Measurements from ENCODE around the gene SMC4.

Gene SMC4

GRCh38 chr3:160390565-160391138 is 8.8 kb upstream of the SMC4 start:
- no peak overlapping the region for H3K4me2 ChIP-seq (ENCODE audit: low read length)
- no peak overlapping the region for H2AK5ac ChIP-seq (ENCODE audit: low read length)
- no peak overlapping the region for H2BK5ac ChIP-seq (ENCODE audit: low read depth, low read length, poor library complexity)
- H3K14ac ChIP-seq (ENCODE audit: low read length), result no peak overlapping the region
- no peaks in the 10 kb centered on the region for H3K36me3 ChIP-seq (ENCODE audit: control insufficient read depth in 1 of 2, insufficient read depth in 2 of 2, low read length in 2 of 2)
- no peaks in the 10 kb centered on the region for H3K79me2 ChIP-seq (ENCODE audit: control insufficient read depth, insufficient read depth, low read length, poor library complexity)
- no peak overlapping the region for H4K91ac ChIP-seq (ENCODE audit: low read depth, low read length)
- H2BK120ac ChIP-seq (ENCODE audit: insufficient read depth, low read length, poor library complexity), result no peak overlapping the region
- H3K4ac ChIP-seq (ENCODE audit: low read depth, low read length), result no peak overlapping the region
- no peak overlapping the region for H2BK12ac ChIP-seq (ENCODE audit: low read length)
- no peak overlapping the region for H3K4me3 ChIP-seq (ENCODE audit: low read depth, low read length)
- no peaks in the 10 kb centered on the region for H3K9me3 ChIP-seq (ENCODE audit: insufficient read depth, low read depth, low read length)
- no peak overlapping the region for H3K9ac ChIP-seq (ENCODE audit: low read length)
- no peak overlapping the region for H2AFZ ChIP-seq (ENCODE audit: insufficient read depth, low read length, poor library complexity)
- no peak overlapping the region for H3K23ac ChIP-seq (ENCODE audit: low read length)
- no peaks in the 10 kb centered on the region for H3K27me3 ChIP-seq (ENCODE audit: insufficient read depth, low read length)
- no peak for DNase-seq
- H3K4me1 ChIP-seq (ENCODE audit: control insufficient read depth in 1 of 2, insufficient read depth in 2 of 2, low read length in 2 of 2), result peaks cover 0 to 2% of the 10 kb centered on the region in 2 experiments
- no peaks in the 10 kb centered on the region for H3K79me1 ChIP-seq (ENCODE audit: low read length)
- H4K12ac ChIP-seq (ENCODE audit: low read depth, low read length), result no peak overlapping the region
- WGBS (ENCODE audit: extremely low coverage, insufficient coverage, insufficient read length), result no CpG with 5 or more reads among the region's 3 CpGs
- H3K18ac ChIP-seq (ENCODE audit: low read length), result no peak overlapping the region
- H4K8ac ChIP-seq (ENCODE audit: low read depth, low read length), result no peak overlapping the region
- H3K27ac ChIP-seq (ENCODE audit: low read depth, low read length), result no peak overlapping the region

GRCh38 chr3:160392798-160393197 is 6.7 kb upstream of the SMC4 start:
- no peak overlapping the region for H4K12ac ChIP-seq (ENCODE audit: low read depth, low read length)
- no peak for DNase-seq
- H3K4me3 ChIP-seq (ENCODE audit: low read depth, low read length), result no peak overlapping the region
- H4K8ac ChIP-seq (ENCODE audit: low read depth, low read length), result no peak overlapping the region
- no peak overlapping the region for H3K27ac ChIP-seq (ENCODE audit: low read depth, low read length)
- H3K18ac ChIP-seq (ENCODE audit: low read length), result no peak overlapping the region
- no peak overlapping the region for H2BK120ac ChIP-seq (ENCODE audit: insufficient read depth, low read length, poor library complexity)
- no peak overlapping the region for H2BK5ac ChIP-seq (ENCODE audit: low read depth, low read length, poor library complexity)
- no peak overlapping the region for H2AK5ac ChIP-seq (ENCODE audit: low read length)
- no peaks in the 10 kb centered on the region for H3K36me3 ChIP-seq (ENCODE audit: control insufficient read depth in 1 of 2, insufficient read depth in 2 of 2, low read length in 2 of 2)
- no peak overlapping the region for H3K4me2 ChIP-seq (ENCODE audit: low read length)
- no peak overlapping the region for H3K14ac ChIP-seq (ENCODE audit: low read length)
- H3K9me3 ChIP-seq (ENCODE audit: insufficient read depth, low read depth, low read length), result no peaks in the 10 kb centered on the region
- no peaks in the 10 kb centered on the region for H3K79me2 ChIP-seq (ENCODE audit: control insufficient read depth, insufficient read depth, low read length, poor library complexity)
- H3K4ac ChIP-seq (ENCODE audit: low read depth, low read length), result no peak overlapping the region
- no peak overlapping the region for H3K23ac ChIP-seq (ENCODE audit: low read length)
- H3K79me1 ChIP-seq (ENCODE audit: low read length), result no peaks in the 10 kb centered on the region
- no peak overlapping the region for H3K9ac ChIP-seq (ENCODE audit: low read length)
- H4K91ac ChIP-seq (ENCODE audit: low read depth, low read length), result no peak overlapping the region
- H3K27me3 ChIP-seq (ENCODE audit: insufficient read depth, low read length), result no peaks in the 10 kb centered on the region
- H3K4me1 ChIP-seq (ENCODE audit: control insufficient read depth in 1 of 2, insufficient read depth in 2 of 2, low read length in 2 of 2), result peaks cover 0 to 2% of the 10 kb centered on the region in 2 experiments
- H2AFZ ChIP-seq (ENCODE audit: insufficient read depth, low read length, poor library complexity), result no peak overlapping the region
- H2BK12ac ChIP-seq (ENCODE audit: low read length), result no peak overlapping the region

DNA sequence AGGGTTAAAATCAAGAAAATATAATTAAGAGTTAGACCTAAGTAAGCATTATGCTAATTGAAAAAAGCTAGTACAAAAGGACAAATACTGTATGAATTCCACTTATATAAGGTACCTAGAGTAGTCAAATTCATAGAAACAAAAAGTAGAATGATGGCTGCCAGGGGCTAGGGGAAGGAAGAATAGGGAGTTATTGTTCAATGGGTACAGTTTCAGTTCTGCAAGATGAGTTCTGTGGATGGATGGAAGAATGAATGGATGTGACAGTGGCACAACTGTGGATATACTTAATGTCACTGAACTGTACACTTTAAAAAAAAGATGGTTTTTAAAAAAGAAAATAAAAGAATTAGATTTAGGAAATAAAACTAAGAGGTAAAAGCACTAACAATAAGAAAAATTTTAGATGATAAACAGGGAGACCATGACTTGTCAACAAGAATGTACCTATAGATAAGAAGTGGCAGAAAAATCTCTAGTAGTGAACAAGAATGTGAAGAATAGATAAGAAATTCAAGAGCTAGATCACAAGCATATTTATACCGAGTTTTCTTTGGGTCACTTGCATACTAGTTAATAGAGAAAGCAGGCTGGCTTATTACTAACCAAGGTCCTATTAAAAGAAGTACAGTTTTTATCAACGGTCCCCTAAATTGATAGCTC is 6.0 kb upstream of the SMC4 start:
- no CpG with 5 or more reads among the region's 2 CpGs for WGBS (ENCODE audit: extremely low coverage, insufficient coverage, insufficient read length)
- H3K4me2 ChIP-seq (ENCODE audit: low read length), result no peak overlapping the region
- H2AFZ ChIP-seq (ENCODE audit: insufficient read depth, low read length, poor library complexity), result no peak overlapping the region
- no peak overlapping the region for H4K8ac ChIP-seq (ENCODE audit: low read depth, low read length)
- H3K9me3 ChIP-seq (ENCODE audit: insufficient read depth, low read depth, low read length), result no peaks in the 10 kb centered on the region
- no peak overlapping the region for H2BK120ac ChIP-seq (ENCODE audit: insufficient read depth, low read length, poor library complexity)
- no peak overlapping the region for H3K4me3 ChIP-seq (ENCODE audit: low read depth, low read length)
- no peak overlapping the region for H3K14ac ChIP-seq (ENCODE audit: low read length)
- H3K18ac ChIP-seq (ENCODE audit: low read length), result no peak overlapping the region
- H3K27ac ChIP-seq (ENCODE audit: low read depth, low read length), result no peak overlapping the region
- H3K9ac ChIP-seq (ENCODE audit: low read length), result no peak overlapping the region
- DNase-seq, result peak in 1 of 2 donors; percentile 60
- H3K27me3 ChIP-seq (ENCODE audit: insufficient read depth, low read length), result no peaks in the 10 kb centered on the region
- no peak overlapping the region for H2AK5ac ChIP-seq (ENCODE audit: low read length)
- no peak overlapping the region for H4K12ac ChIP-seq (ENCODE audit: low read depth, low read length)
- H3K79me2 ChIP-seq (ENCODE audit: control insufficient read depth, insufficient read depth, low read length, poor library complexity), result no peaks in the 10 kb centered on the region
- H3K23ac ChIP-seq (ENCODE audit: low read length), result no peak overlapping the region
- no peaks in the 10 kb centered on the region for H3K36me3 ChIP-seq (ENCODE audit: control insufficient read depth in 1 of 2, insufficient read depth in 2 of 2, low read length in 2 of 2)
- no peaks in the 10 kb centered on the region for H3K79me1 ChIP-seq (ENCODE audit: low read length)
- H2BK12ac ChIP-seq (ENCODE audit: low read length), result no peak overlapping the region
- peaks cover 0 to 2% of the 10 kb centered on the region in 2 experiments for H3K4me1 ChIP-seq (ENCODE audit: control insufficient read depth in 1 of 2, insufficient read depth in 2 of 2, low read length in 2 of 2)
- H2BK5ac ChIP-seq (ENCODE audit: low read depth, low read length, poor library complexity), result no peak overlapping the region
- no peak overlapping the region for H4K91ac ChIP-seq (ENCODE audit: low read depth, low read length)
- H3K4ac ChIP-seq (ENCODE audit: low read depth, low read length), result no peak overlapping the region

DNA sequence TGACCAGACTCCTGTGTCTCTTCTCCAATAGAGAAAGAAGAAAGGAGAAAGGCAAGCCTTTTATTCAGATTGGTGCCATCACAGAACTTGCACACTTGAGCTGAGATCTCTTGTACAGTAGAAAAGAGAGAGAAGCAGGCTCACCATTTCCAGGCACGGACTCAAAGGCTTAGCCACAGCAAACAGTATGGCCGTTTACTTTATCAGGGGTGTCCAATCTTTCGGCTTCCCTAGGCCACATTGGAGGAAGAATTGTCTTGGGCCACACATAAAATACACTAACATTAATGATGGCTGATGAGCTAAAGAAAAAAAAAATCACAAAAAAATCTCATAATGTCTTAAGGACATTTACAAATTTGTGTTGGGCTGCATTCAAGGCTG is 5.4 kb upstream of the SMC4 start:
- Histone ChIP-seq H2BK5ac (ENCODE audit: low read depth, low read length, poor library complexity) (no peak overlapping the region), H3K79me2 (ENCODE audit: control insufficient read depth, insufficient read depth, low read length, poor library complexity) (no peaks in the 10 kb centered on the region), H3K4ac (ENCODE audit: low read depth, low read length) (no peak overlapping the region), H3K14ac (ENCODE audit: low read length) (no peak overlapping the region), H3K9ac (ENCODE audit: low read length) (no peak overlapping the region), H4K91ac (ENCODE audit: low read depth, low read length) (no peak overlapping the region), H3K79me1 (ENCODE audit: low read length) (no peaks in the 10 kb centered on the region), H3K23ac (ENCODE audit: low read length) (no peak overlapping the region), H2AK5ac (ENCODE audit: low read length) (no peak overlapping the region), H4K8ac (ENCODE audit: low read depth, low read length) (no peak overlapping the region), H2AFZ (ENCODE audit: insufficient read depth, low read length, poor library complexity) (no peak overlapping the region), H3K36me3 (ENCODE audit: control insufficient read depth in 1 of 2, insufficient read depth in 2 of 2, low read length in 2 of 2) (no peaks in the 10 kb centered on the region), H3K27ac (ENCODE audit: low read depth, low read length) (no peak overlapping the region), H2BK12ac (ENCODE audit: low read length) (no peak overlapping the region), H3K4me3 (ENCODE audit: low read depth, low read length) (no peak overlapping the region), H3K9me3 (ENCODE audit: insufficient read depth, low read depth, low read length) (no peaks in the 10 kb centered on the region), H2BK120ac (ENCODE audit: insufficient read depth, low read length, poor library complexity) (no peak overlapping the region), H4K12ac (ENCODE audit: low read depth, low read length) (no peak overlapping the region), H3K27me3 (ENCODE audit: insufficient read depth, low read length) (no peaks in the 10 kb centered on the region), H3K18ac (ENCODE audit: low read length) (no peak overlapping the region), H3K4me2 (ENCODE audit: low read length) (no peak overlapping the region), H3K4me1 (ENCODE audit: control insufficient read depth in 1 of 2, insufficient read depth in 2 of 2, low read length in 2 of 2) (peaks cover 0 to 2% of the 10 kb centered on the region in 2 experiments)
- DNase-seq, result no peak
- no CpG with 5 or more reads among the region's 3 CpGs for WGBS (ENCODE audit: extremely low coverage, insufficient coverage, insufficient read length)
